Measurements from ENCODE around the gene FEM1B.

- TF ChIP-seq CTCF (IDR thresholded peaks at IDR 0.05) (no peak), POLR2A (IDR thresholded peaks at IDR 0.05) (no peak)
Measured at GRCh38 chr15:68344600-68344999, 67.1 kb downstream of the FEM1B start.

Measured in testis (tissue), 2 donors.